Prostate gland (tissue), 2 donors: Measurements from ENCODE around the gene AMPH.

Source experiments
- POLR2A ChIP-seq: fragments of 450-650 bp; IDR thresholded peaks from one replicate; pipeline ENCODE4 v1.6.1; 2016; ENCODE audit warnings: antibody characterized with exemption, mild to moderate bottlenecking
- POLR2AphosphoS5 ChIP-seq: sonication (generic); formaldehyde crosslinking; IDR thresholded peaks from one replicate; pipeline ENCODE4 v1.6.1; 2017; ENCODE audit warnings: antibody characterized with exemption
- TF ChIP-seq, protein P1 (sequence below), 4 experiments: fragments of 200-600 bp in 2 of 4; fragments of 450-650 bp in 2 of 4; sonication (generic) in 2 of 4; IDR thresholded peaks; 1 replicate in 3 of 4; 2 replicates in 1 of 4; pipeline ENCODE4 v1.5.1; 2016 to 2019; ENCODE audit warnings: antibody characterized with exemption in 4 of 4, mild to moderate bottlenecking in 2 of 4, moderate library complexity in 2 of 4

- TF ChIP-seq POLR2AphosphoS5 = no peak
- TF ChIP-seq, protein P1, sequence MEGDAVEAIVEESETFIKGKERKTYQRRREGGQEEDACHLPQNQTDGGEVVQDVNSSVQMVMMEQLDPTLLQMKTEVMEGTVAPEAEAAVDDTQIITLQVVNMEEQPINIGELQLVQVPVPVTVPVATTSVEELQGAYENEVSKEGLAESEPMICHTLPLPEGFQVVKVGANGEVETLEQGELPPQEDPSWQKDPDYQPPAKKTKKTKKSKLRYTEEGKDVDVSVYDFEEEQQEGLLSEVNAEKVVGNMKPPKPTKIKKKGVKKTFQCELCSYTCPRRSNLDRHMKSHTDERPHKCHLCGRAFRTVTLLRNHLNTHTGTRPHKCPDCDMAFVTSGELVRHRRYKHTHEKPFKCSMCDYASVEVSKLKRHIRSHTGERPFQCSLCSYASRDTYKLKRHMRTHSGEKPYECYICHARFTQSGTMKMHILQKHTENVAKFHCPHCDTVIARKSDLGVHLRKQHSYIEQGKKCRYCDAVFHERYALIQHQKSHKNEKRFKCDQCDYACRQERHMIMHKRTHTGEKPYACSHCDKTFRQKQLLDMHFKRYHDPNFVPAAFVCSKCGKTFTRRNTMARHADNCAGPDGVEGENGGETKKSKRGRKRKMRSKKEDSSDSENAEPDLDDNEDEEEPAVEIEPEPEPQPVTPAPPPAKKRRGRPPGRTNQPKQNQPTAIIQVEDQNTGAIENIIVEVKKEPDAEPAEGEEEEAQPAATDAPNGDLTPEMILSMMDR (IDR thresholded peaks at IDR 0.05) = no peak
- TF ChIP-seq POLR2A = no peak
Observed at GRCh38 chr7:38584443-38585210, 46.5 kb downstream of the AMPH start.
